ENCODE data around the gene TMEM151A.
A peak's percentile ranks its signal among the peaks of the same experiment; 100 is the strongest.

TMEM151A gene

DNA sequence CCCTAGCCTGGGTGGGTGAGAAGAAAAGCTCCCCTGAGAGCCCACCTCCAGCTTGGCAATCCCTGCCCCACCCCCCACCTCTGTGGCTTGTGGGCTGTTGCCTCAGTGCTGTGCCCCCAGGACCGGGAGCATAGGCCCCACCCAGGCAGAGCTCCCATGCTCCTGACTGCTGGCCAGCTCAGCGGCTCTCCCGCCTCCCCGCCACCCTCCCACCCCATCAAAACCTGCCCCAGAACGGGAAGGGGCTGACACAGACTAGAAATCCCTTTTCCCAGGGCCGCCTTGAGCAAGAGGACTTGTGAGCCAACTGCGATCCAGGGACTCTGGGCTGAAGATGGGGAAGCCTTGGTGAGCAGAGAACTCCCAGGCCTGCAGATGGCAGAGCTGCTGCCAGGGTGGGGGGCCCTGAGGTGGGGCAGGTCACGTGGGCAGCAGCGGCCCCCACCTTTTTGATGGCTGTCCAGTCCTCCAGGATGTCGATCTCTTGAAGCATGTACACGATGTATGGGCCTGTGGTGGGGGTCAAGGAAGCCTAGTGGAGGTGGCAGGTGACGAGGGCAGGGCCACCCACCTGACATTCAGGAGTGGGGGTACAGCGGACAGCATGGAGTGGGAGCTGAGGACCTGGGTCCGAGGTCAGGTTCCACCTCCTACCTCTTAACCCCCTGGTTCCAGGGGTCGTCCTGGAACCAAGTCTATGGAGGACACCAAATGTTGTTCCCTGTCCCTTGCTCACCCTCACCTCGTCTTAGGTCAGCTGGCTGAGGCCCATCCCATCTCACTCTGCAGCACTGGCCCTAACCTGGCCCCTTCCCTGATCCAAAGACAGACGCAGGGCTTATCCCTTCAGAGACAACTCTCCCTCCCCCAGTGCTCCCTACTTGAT is 46.8 kb downstream of the TMEM151A start:
- DNase-seq = no peak

DNA sequence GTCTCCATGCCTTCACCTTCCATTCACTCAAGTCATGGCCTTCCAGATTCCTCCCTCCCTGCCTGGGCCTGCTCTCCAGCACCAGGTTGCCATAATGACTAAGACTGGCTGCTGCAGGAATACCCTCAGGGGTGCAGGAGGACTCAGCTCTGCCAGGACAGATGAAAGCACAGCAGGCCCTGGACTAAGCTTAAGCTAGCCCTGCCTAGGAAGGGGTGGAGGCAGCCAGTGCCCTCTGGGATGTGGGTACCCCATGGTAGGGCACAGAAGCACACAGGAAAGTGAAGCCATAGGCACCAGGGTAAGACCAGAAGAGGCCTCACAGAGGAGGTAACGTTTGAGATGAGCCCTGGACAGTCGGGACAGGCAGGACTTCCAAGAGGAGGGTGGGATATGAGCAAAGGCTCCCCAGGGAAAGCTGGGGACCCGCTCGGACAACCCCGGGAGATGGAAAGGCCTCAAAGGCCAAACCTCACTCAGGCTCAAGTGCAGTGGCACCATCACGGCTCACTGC is 47.5 kb downstream of the TMEM151A start:
- DNase-seq = no peak

GRCh38 chr11:66339686-66340483 is 48.2 kb downstream of the TMEM151A start:
- DNase-seq = no peak

GRCh38 chr11:66340596-66341501 is 49.2 kb downstream of the TMEM151A start:
- no peak for DNase-seq

GRCh38 chr11:66341502-66342126 is 49.9 kb downstream of the TMEM151A start:
- no peak for DNase-seq

DNA sequence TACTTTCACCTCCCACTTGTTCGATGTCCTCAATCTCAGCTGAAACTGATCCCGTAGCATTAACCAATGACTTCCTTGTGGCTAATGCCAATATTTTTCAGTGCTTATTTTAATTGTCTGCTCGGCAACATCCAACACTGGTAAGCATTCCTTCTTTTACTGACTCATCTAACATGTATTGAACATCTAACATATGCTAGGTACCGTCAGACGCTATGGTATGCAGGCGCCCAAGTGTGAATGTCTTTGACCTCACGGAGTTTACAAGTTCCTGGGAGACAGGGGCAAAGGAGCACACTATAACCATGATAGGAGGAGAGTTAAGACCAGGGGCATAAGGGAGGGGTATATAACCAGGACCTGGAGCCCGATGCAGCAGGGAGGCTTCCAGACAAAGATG is 51.5 kb downstream of the TMEM151A start:
- no peak for DNase-seq

GRCh38 chr11:66344550-66345315 is 53.0 kb downstream of the TMEM151A start, which contains the start of gene BRMS1:
TSS of gene BRMS1 (minus strand) at chr11:66345104. CDS start at chr11:66342234, 2,870 bp downstream.
- peak; percentile 98 for DNase-seq

DNA sequence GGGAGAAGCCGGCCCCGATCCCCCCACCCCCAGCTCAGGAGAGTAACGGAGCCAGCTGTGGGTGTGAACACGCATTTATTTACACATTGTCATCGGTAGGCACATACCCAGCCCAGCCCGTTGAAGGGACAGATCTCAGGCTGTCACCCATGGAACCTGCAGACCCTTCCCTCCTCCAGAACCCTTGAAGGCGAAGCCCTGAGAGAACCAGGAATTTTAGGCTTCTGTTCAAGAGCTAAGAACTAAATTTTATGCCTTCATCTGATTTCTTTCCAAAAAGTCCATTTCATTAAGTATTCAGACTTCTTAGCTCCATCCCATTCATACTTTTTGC is 53.6 kb downstream of the TMEM151A start:
- DNase-seq = no peak
